ENCODE data around the gene EIF3M.
"Not testable (repeated sequence)": the region's sequence is repeated elsewhere in the genome, so short reads cannot be mapped to it uniquely, and the experiment has no call there.

The EIF3M gene

GRCh38 chr11:32586576-32587190 is 3.1 kb downstream of the EIF3M start:
- DNase-seq = no peak
- peaks cover 86% of the 10 kb centered on the region for H3K79me2 ChIP-seq (ENCODE audit: insufficient read depth, low read length)

GRCh38 chr11:32594272-32594671 is 10.6 kb downstream of the EIF3M start:
- no peak for TF ChIP-seq EZH2 (IDR thresholded peaks at IDR 0.05; ENCODE audit: borderline replicate concordance, low read depth, low read length, severe bottlenecking)
- H3K27ac ChIP-seq (ENCODE audit: low read length) = no peak overlapping the region
- peaks cover 99% of the 10 kb centered on the region for H3K36me3 ChIP-seq (ENCODE audit: insufficient read depth, low read length)
- DNase-seq = no peak
- no peak for ATAC-seq (ENCODE audit: insufficient read depth, low read depth)
- no peak overlapping the region for H2AFZ ChIP-seq (ENCODE audit: low read depth, low read length)
- peaks cover 77% of the 10 kb centered on the region for H3K79me2 ChIP-seq (ENCODE audit: insufficient read depth, low read length)
- no peaks in the 10 kb centered on the region for H3K27me3 ChIP-seq (ENCODE audit: insufficient read depth, low read length, poor library complexity)
- H3K4me1 ChIP-seq (ENCODE audit: insufficient read depth, low read length) = peaks cover 22% of the 10 kb centered on the region
- H3K9me3 ChIP-seq (ENCODE audit: insufficient read depth, low read length, severe bottlenecking) = no peaks in the 10 kb centered on the region
- no peak overlapping the region for H3K4me2 ChIP-seq (ENCODE audit: insufficient read depth, low read length)
- H3K9ac ChIP-seq (ENCODE audit: low read depth, low read length) = no peak overlapping the region
- H4K20me1 ChIP-seq (ENCODE audit: insufficient read depth, low read length) = peaks cover 16% of the 10 kb centered on the region; the same call in 1 of the 2 replicates
- H3K4me3 ChIP-seq (ENCODE audit: low read depth in 1 of 2, low read length in 2 of 2) = no peak overlapping the region

More at GRCh38 chr11:32586576-32587190, 3.1 kb downstream of the EIF3M start:
- ATAC-seq (ENCODE audit: insufficient read depth, low read depth) = no peak
- Histone ChIP-seq H3K9ac (ENCODE audit: low read depth, low read length) (peak overlapping the region; percentile 93), H3K27me3 (ENCODE audit: insufficient read depth, low read length, poor library complexity) (no peaks in the 10 kb centered on the region), H3K4me2 (ENCODE audit: insufficient read depth, low read length) (peak overlapping the region; percentile 78), H3K9me3 (ENCODE audit: insufficient read depth, low read length, severe bottlenecking) (no peaks in the 10 kb centered on the region), H3K4me1 (ENCODE audit: insufficient read depth, low read length) (peaks cover 56% of the 10 kb centered on the region), H2AFZ (ENCODE audit: low read depth, low read length) (no peak overlapping the region), H3K4me3 (ENCODE audit: low read depth in 1 of 2, low read length in 2 of 2) (peak overlapping the region; percentile 8 to 84; a peak in 3 of 4 replicates), H3K27ac (ENCODE audit: low read length) (peak overlapping the region; percentile 97), H4K20me1 (ENCODE audit: insufficient read depth, low read length) (peaks cover 56% of the 10 kb centered on the region), H3K36me3 (ENCODE audit: insufficient read depth, low read length) (peaks cover 67% of the 10 kb centered on the region)
- no peak for TF ChIP-seq EZH2 (IDR thresholded peaks at IDR 0.05; ENCODE audit: borderline replicate concordance, low read depth, low read length, severe bottlenecking)
- TF ChIP-seq CTCF (IDR thresholded peaks at IDR 0.05; ENCODE audit: borderline replicate concordance, extremely low read depth, low read length, poor library complexity, severe bottlenecking) = peak; percentile 46

DNA sequence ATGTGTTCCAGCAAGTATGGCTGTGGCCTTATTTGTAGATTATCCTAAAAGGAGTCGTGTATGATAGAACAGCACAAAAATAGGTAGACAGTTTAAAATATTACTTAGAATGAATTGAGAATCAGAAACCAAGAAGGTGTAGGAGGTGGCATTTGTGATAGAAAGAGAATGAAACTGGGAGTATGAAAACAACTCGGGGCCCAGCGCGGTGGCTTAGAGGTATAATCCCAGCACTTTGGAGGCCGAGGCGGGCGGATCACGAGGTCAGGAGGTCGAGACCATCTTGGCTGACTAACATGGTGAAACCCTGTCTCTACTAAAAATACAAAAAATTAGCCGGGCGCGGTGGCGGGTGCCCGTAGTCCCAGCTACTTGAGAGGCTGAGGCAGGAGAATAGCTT is 12.5 kb downstream of the EIF3M start:
- Histone ChIP-seq H3K4me1 (ENCODE audit: insufficient read depth, low read length) (peaks cover 20% of the 10 kb centered on the region), H3K36me3 (ENCODE audit: insufficient read depth, low read length) (peaks cover 98% of the 10 kb centered on the region), H3K79me2 (ENCODE audit: insufficient read depth, low read length) (peaks cover 70% of the 10 kb centered on the region)
- H4K20me1 ChIP-seq (ENCODE audit: insufficient read depth, low read length); H2AFZ ChIP-seq (ENCODE audit: low read depth, low read length); H3K27me3 ChIP-seq (ENCODE audit: insufficient read depth, low read length, poor library complexity); H3K27ac ChIP-seq (ENCODE audit: low read length); DNase-seq; H3K4me2 ChIP-seq (ENCODE audit: insufficient read depth, low read length); H3K4me3 ChIP-seq (ENCODE audit: low read depth in 1 of 2, low read length in 2 of 2); ATAC-seq (ENCODE audit: insufficient read depth, low read depth); H3K9me3 ChIP-seq (ENCODE audit: insufficient read depth, low read length, severe bottlenecking); H3K9ac ChIP-seq (ENCODE audit: low read depth, low read length): not testable (repeated sequence)

DNA sequence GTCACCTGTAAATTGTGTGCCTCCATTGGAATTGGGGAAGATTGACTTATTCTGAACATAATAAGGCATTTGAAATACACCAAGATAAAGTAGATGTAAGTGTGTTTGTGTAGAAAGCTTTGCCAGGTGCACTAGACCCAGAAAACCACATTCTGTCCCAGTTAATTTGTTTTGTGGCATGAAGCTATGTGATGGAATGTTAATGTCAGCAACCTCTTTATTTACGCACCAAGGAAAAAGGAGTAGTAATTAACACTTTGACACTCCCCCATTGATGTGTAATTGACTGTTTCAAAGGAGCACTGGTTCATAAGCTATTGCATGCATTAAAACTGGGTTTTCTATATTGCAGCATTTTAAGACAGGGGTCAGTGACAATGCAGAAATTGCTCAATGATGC is 14.3 kb downstream of the EIF3M start:
- H3K4me3 ChIP-seq (ENCODE audit: low read depth in 1 of 2, low read length in 2 of 2) = no peak overlapping the region
- H3K27ac ChIP-seq (ENCODE audit: low read length) = peak overlapping the region; percentile 36
- TF ChIP-seq EZH2 (IDR thresholded peaks at IDR 0.05; ENCODE audit: borderline replicate concordance, low read depth, low read length, severe bottlenecking) (no peak), CTCF (IDR thresholded peaks at IDR 0.05; ENCODE audit: borderline replicate concordance, extremely low read depth, low read length, poor library complexity, severe bottlenecking) (no peak)
- no peak overlapping the region for H2AFZ ChIP-seq (ENCODE audit: low read depth, low read length)
- H3K4me2 ChIP-seq (ENCODE audit: insufficient read depth, low read length) = no peak overlapping the region
- no peaks in the 10 kb centered on the region for H3K9me3 ChIP-seq (ENCODE audit: insufficient read depth, low read length, severe bottlenecking)
- ATAC-seq (ENCODE audit: insufficient read depth, low read depth) (peak; percentile 78), DNase-seq (no peak)
- H4K20me1 ChIP-seq (ENCODE audit: insufficient read depth, low read length) = peaks cover 3% of the 10 kb centered on the region; the same call in 1 of the 2 replicates
- peaks cover 14% of the 10 kb centered on the region; the same call in 1 of the 2 replicates for H3K4me1 ChIP-seq (ENCODE audit: insufficient read depth, low read length)
- no peaks in the 10 kb centered on the region for H3K27me3 ChIP-seq (ENCODE audit: insufficient read depth, low read length, poor library complexity)
- H3K9ac ChIP-seq (ENCODE audit: low read depth, low read length) = no peak overlapping the region
- H3K36me3 ChIP-seq (ENCODE audit: insufficient read depth, low read length) = peaks cover 98% of the 10 kb centered on the region
- H3K79me2 ChIP-seq (ENCODE audit: insufficient read depth, low read length) = peaks cover 52% of the 10 kb centered on the region
